ENCODE data around the gene ATXN1.

Gene ATXN1

DNA sequence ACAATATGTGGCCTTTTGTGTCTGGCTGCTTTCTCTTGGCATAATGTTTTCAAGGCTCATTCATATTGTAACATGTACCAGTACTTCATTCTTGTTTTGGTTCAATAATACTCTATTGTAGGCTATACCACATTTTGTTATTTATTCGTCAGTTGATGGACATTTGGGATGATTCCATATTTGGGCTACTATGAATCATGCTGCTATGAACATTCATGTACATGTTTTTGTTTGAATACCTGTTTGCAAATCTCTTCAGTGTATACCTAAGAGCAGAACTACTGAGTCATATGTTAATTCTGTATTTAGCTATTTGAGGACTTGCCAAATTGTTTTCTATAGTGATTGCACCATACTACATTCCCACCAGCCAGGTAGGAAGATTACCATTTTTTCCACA is 263.0 kb downstream of the ATXN1 start:
- no peaks in the 10 kb centered on the region for H3K27me3 ChIP-seq (ENCODE audit: low read length)
- H2AFZ ChIP-seq (ENCODE audit: low read depth, low read length, severe bottlenecking), result no peak overlapping the region
- H3K9me2 ChIP-seq (replicated peaks; ENCODE audit: insufficient read depth, low read length), result no peaks in the 10 kb centered on the region
- no peak overlapping the region for H3K9ac ChIP-seq (ENCODE audit: low read length)
- no peak overlapping the region for H3K4me3 ChIP-seq (ENCODE audit: insufficient read depth, low read length, poor library complexity, severe bottlenecking)
- no peak overlapping the region for H3K4me2 ChIP-seq (ENCODE audit: low read depth, low read length, poor library complexity, severe bottlenecking)
- no peak overlapping the region for H3K27ac ChIP-seq (ENCODE audit: low read depth, low read length)
- TF ChIP-seq, protein P1, sequence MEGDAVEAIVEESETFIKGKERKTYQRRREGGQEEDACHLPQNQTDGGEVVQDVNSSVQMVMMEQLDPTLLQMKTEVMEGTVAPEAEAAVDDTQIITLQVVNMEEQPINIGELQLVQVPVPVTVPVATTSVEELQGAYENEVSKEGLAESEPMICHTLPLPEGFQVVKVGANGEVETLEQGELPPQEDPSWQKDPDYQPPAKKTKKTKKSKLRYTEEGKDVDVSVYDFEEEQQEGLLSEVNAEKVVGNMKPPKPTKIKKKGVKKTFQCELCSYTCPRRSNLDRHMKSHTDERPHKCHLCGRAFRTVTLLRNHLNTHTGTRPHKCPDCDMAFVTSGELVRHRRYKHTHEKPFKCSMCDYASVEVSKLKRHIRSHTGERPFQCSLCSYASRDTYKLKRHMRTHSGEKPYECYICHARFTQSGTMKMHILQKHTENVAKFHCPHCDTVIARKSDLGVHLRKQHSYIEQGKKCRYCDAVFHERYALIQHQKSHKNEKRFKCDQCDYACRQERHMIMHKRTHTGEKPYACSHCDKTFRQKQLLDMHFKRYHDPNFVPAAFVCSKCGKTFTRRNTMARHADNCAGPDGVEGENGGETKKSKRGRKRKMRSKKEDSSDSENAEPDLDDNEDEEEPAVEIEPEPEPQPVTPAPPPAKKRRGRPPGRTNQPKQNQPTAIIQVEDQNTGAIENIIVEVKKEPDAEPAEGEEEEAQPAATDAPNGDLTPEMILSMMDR (IDR thresholded peaks at IDR 0.05; ENCODE audit: insufficient read depth, low read length, poor library complexity, severe bottlenecking), result no peak
- TF ChIP-seq EZH2phosphoT487 (conservative IDR thresholded peaks at IDR 0.05; ENCODE audit: low read length), result no peak
- H3K9me3 ChIP-seq (ENCODE audit: insufficient read depth, low read length), result no peaks in the 10 kb centered on the region
- H3K79me2 ChIP-seq (ENCODE audit: insufficient read depth, low read length), result no peaks in the 10 kb centered on the region
- no peaks in the 10 kb centered on the region for H4K20me1 ChIP-seq (ENCODE audit: low read depth, low read length)
- no peaks in the 10 kb centered on the region for H3F3A ChIP-seq (ENCODE audit: insufficient read depth)
- H3K36me3 ChIP-seq (ENCODE audit: low read length), result no peaks in the 10 kb centered on the region

DNA sequence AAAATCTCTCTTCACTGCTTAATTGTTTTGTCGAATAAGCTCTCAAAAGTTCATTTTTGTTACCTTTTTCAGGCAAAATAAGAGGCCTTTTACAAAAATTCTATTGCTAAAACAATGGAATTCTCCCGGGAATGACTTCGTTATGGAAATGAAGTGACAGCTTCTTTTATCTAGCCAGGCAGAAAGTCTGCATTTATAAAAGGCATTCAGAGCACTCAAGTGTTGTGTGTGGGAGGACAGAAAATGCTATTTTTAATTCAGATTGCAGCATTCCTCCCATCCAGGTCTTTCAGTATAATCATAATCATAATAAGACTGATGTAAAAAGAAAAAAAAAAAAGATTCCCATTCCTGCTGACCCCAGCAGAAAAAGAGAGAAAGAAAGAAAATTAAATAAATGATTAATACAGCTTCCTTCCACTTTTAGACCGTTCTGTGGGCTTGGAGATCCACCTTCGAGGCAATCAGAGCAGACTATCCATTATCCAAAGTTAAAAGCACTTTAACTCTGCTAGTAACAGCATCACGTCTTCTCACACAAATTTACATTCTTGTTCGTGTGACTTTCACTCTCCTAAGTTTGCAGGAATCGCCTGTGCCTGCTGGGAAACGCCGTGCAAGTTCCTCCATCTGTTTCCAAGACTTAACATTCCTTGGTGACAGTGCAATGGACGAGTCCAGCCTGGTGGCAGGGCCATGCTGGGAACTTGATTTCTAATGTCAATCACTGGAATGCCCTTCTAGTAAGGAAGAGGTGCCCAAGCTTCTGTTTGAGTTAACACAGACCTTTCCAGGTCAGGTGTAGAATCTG is 264.1 kb downstream of the ATXN1 start:
- Histone ChIP-seq H3K27me3 (ENCODE audit: low read length) (no peaks in the 10 kb centered on the region), H2AFZ (ENCODE audit: low read depth, low read length, severe bottlenecking) (no peak overlapping the region), H3F3A (ENCODE audit: insufficient read depth) (no peaks in the 10 kb centered on the region), H3K79me2 (ENCODE audit: insufficient read depth, low read length) (no peaks in the 10 kb centered on the region), H3K4me2 (ENCODE audit: low read depth, low read length, poor library complexity, severe bottlenecking) (no peak overlapping the region), H4K20me1 (ENCODE audit: low read depth, low read length) (no peaks in the 10 kb centered on the region), H3K36me3 (ENCODE audit: low read length) (no peaks in the 10 kb centered on the region), H3K4me3 (ENCODE audit: insufficient read depth, low read length, poor library complexity, severe bottlenecking) (no peak overlapping the region), H3K9me3 (ENCODE audit: insufficient read depth, low read length) (no peaks in the 10 kb centered on the region), H3K27ac (ENCODE audit: low read depth, low read length) (no peak overlapping the region), H3K9ac (ENCODE audit: low read length) (no peak overlapping the region), H3K9me2 (replicated peaks; ENCODE audit: insufficient read depth, low read length) (no peaks in the 10 kb centered on the region)
- TF ChIP-seq EZH2phosphoT487 (conservative IDR thresholded peaks at IDR 0.05; ENCODE audit: low read length), result no peak
- TF ChIP-seq, protein P1 (IDR thresholded peaks at IDR 0.05; ENCODE audit: insufficient read depth, low read length, poor library complexity, severe bottlenecking), result no peak

DNA sequence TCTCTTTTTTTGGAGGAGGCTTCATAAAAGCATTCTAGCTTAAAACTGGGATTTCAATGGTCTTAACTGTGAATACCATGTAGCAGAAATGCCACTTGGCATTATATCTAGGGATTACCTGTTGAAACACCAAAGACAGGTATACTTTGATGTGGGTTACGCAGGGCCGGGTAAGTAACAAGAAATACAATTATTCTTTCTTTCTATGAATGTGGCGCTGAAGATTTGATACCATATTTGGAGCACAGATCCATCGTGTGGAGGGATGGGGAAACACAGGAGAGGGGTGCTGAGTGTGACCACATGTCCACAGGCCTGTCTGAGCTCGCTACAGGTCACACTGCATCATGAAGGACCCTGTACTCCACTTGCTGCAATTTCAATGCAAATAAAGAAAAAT is 265.1 kb downstream of the ATXN1 start:
- Histone ChIP-seq H2AFZ (ENCODE audit: low read depth, low read length, severe bottlenecking) (no peak overlapping the region), H4K20me1 (ENCODE audit: low read depth, low read length) (no peaks in the 10 kb centered on the region), H3K4me3 (ENCODE audit: insufficient read depth, low read length, poor library complexity, severe bottlenecking) (no peak overlapping the region), H3K79me2 (ENCODE audit: insufficient read depth, low read length) (no peaks in the 10 kb centered on the region), H3K27me3 (ENCODE audit: low read length) (no peaks in the 10 kb centered on the region), H3F3A (ENCODE audit: insufficient read depth) (no peaks in the 10 kb centered on the region), H3K9me2 (replicated peaks; ENCODE audit: insufficient read depth, low read length) (no peaks in the 10 kb centered on the region), H3K9me3 (ENCODE audit: insufficient read depth, low read length) (no peaks in the 10 kb centered on the region), H3K9ac (ENCODE audit: low read length) (no peak overlapping the region), H3K27ac (ENCODE audit: low read depth, low read length) (no peak overlapping the region), H3K36me3 (ENCODE audit: low read length) (no peaks in the 10 kb centered on the region), H3K4me2 (ENCODE audit: low read depth, low read length, poor library complexity, severe bottlenecking) (no peak overlapping the region)
- TF ChIP-seq EZH2phosphoT487 (conservative IDR thresholded peaks at IDR 0.05; ENCODE audit: low read length), result no peak
- TF ChIP-seq, protein P1 (IDR thresholded peaks at IDR 0.05; ENCODE audit: insufficient read depth, low read length, poor library complexity, severe bottlenecking), result no peak
